ENCODE measurements around the gene CSRP2. TPM values are rescaled to one million over a fixed set of nuclear protein-coding genes. Genes with fewer than 3 reads are reported as not detected.
A peak's percentile ranks its signal among the peaks of the same experiment; 100 is the strongest.

CSRP2 gene
- total and polyA plus RNA-seq, 4 donors, result 26.8 to 85.9 (median 64.0) TPM

DNA sequence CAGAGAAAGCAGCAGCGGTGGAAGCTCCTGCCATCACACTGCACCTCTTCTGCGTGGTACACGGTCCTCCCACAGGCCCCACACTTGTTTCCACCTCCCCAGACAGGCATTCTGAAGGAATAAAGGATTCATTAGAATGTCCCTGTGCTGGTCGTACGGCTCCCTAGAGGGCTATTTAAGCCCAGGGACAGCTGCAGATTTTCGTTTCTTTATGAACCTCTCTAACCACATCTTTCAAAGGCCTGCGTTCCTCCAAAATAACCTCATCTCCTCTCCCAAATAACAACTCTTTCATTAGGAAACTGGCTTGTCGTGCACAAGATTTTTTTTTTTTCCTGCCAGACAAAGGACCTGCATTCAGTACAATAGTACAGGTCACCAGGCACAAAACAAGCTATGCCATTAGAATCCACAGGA, 12.7 kb downstream of the CSRP2 start:
- Histone ChIP-seq H3K9me3 (ENCODE audit: control insufficient read depth, insufficient read depth, low read length) (no peaks in the 10 kb centered on the region), H3K27me3 (ENCODE audit: control insufficient read depth, insufficient read depth, low read length) (no peaks in the 10 kb centered on the region), H3K27ac (ENCODE audit: low read depth, low read length) (no peak overlapping the region), H3K36me3 (ENCODE audit: control insufficient read depth, insufficient read depth, low read length) (no peaks in the 10 kb centered on the region), H3K4me3 (ENCODE audit: low read depth, low read length) (no peak overlapping the region), H3K4me1 (ENCODE audit: control insufficient read depth, insufficient read depth, low read length) (peaks cover 5% of the 10 kb centered on the region)
- peak in 3 of 6 donors; percentile 11 to 84 (median 33) for DNase-seq (ENCODE audit: low read depth in 4 of 6, low spot score in 6 of 6)
- WGBS (ENCODE audit: insufficient coverage), result 20% methylated on average over 7 of the region's 8 CpGs

GRCh38 chr12:76864791-76865400, 13.9 kb downstream of the CSRP2 start:
- WGBS (ENCODE audit: insufficient coverage), result no CpG with 5 or more reads among the region's 2 CpGs
- H3K36me3 ChIP-seq (ENCODE audit: control insufficient read depth, insufficient read depth, low read length), result no peaks in the 10 kb centered on the region
- no peak overlapping the region for H3K4me3 ChIP-seq (ENCODE audit: low read depth, low read length)
- no peak for DNase-seq (ENCODE audit: low read depth in 4 of 6, low spot score in 6 of 6)
- H3K9me3 ChIP-seq (ENCODE audit: control insufficient read depth, insufficient read depth, low read length), result no peaks in the 10 kb centered on the region
- H3K27ac ChIP-seq (ENCODE audit: low read depth, low read length), result no peak overlapping the region
- H3K27me3 ChIP-seq (ENCODE audit: control insufficient read depth, insufficient read depth, low read length), result no peaks in the 10 kb centered on the region
- H3K4me1 ChIP-seq (ENCODE audit: control insufficient read depth, insufficient read depth, low read length), result peaks cover 5% of the 10 kb centered on the region

DNA sequence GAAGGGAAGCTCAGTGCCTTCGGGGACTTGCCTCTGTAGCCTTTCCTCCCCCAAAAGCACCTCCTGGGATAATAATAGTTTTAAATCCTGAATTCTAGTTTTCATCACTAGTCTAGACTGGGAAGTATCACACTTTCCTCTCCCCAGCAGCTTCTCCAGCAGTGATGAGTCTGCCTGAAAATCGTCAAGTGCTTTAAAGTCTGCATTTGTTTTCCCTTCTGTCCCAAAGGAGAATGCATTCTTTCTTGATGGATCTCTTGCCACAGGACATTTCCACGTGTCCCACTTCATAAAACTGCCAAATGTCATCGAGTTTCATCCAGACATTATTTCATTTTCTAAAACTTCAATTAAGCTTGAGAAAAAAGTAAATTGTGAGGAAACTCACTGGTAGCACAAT, 15.0 kb downstream of the CSRP2 start:
- H3K27ac ChIP-seq (ENCODE audit: low read depth, low read length), result no peak overlapping the region

GRCh38 chr12:76863005-76863670, 15.7 kb downstream of the CSRP2 start:
- H3K27ac ChIP-seq (ENCODE audit: low read depth, low read length), result no peak overlapping the region
- no peak overlapping the region for H3K4me3 ChIP-seq (ENCODE audit: low read depth, low read length)
- no peak for DNase-seq (ENCODE audit: low read depth in 4 of 6, low spot score in 6 of 6)
- no peaks in the 10 kb centered on the region for H3K27me3 ChIP-seq (ENCODE audit: control insufficient read depth, insufficient read depth, low read length)
- H3K9me3 ChIP-seq (ENCODE audit: control insufficient read depth, insufficient read depth, low read length), result no peaks in the 10 kb centered on the region
- H3K36me3 ChIP-seq (ENCODE audit: control insufficient read depth, insufficient read depth, low read length), result no peaks in the 10 kb centered on the region
- peaks cover 5% of the 10 kb centered on the region for H3K4me1 ChIP-seq (ENCODE audit: control insufficient read depth, insufficient read depth, low read length)
- WGBS (ENCODE audit: insufficient coverage), result 98% methylated on average over 10 of the region's 12 CpGs

More for the DNA sequence above, 15.0 kb downstream of the CSRP2 start:
- 18% methylated on average over 1 of the region's 4 CpGs for WGBS (ENCODE audit: insufficient coverage)
- no peaks in the 10 kb centered on the region for H3K36me3 ChIP-seq (ENCODE audit: control insufficient read depth, insufficient read depth, low read length)
- H3K27me3 ChIP-seq (ENCODE audit: control insufficient read depth, insufficient read depth, low read length), result no peaks in the 10 kb centered on the region
- H3K4me1 ChIP-seq (ENCODE audit: control insufficient read depth, insufficient read depth, low read length), result peaks cover 5% of the 10 kb centered on the region
- no peak for DNase-seq (ENCODE audit: low read depth in 4 of 6, low spot score in 6 of 6)
- no peak overlapping the region for H3K4me3 ChIP-seq (ENCODE audit: low read depth, low read length)
- no peaks in the 10 kb centered on the region for H3K9me3 ChIP-seq (ENCODE audit: control insufficient read depth, insufficient read depth, low read length)

GRCh38 chr12:76860256-76860655, 18.6 kb downstream of the CSRP2 start:
- no peaks in the 10 kb centered on the region for H3K9me3 ChIP-seq (ENCODE audit: control insufficient read depth, insufficient read depth, low read length)
- no CpG with 5 or more reads among the region's 3 CpGs for WGBS (ENCODE audit: insufficient coverage)
- no peak overlapping the region for H3K4me3 ChIP-seq (ENCODE audit: low read depth, low read length)
- H3K27ac ChIP-seq (ENCODE audit: low read depth, low read length), result no peak overlapping the region
- DNase-seq (ENCODE audit: low read depth in 4 of 6, low spot score in 6 of 6), result no peak
- H3K27me3 ChIP-seq (ENCODE audit: control insufficient read depth, insufficient read depth, low read length), result no peaks in the 10 kb centered on the region
- no peaks in the 10 kb centered on the region for H3K36me3 ChIP-seq (ENCODE audit: control insufficient read depth, insufficient read depth, low read length)
- H3K4me1 ChIP-seq (ENCODE audit: control insufficient read depth, insufficient read depth, low read length), result no peaks in the 10 kb centered on the region

DNA sequence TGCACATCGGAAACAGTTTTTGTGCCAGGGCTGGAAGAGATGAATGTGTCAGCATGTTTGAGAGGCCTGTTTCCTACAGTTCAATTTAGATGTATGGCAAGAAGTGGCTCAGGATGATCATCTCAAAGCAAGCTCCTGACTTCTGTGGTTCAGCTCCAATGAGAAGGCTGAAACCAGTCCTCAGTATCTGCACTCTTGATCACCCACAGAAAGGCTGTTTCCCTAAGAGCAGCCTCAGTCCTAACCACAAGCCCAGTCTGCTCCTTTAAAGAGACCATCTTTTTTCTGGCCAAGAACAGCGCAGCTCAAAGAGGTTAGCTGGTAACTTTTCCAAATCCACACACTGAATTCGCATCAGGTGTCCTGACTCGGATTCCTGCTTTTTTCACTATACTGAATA, 19.2 kb downstream of the CSRP2 start:
- no peak overlapping the region for H3K27ac ChIP-seq (ENCODE audit: low read depth, low read length)
- H3K4me1 ChIP-seq (ENCODE audit: control insufficient read depth, insufficient read depth, low read length), result no peaks in the 10 kb centered on the region
- no peak for DNase-seq (ENCODE audit: low read depth in 4 of 6, low spot score in 6 of 6)
- no peak overlapping the region for H3K4me3 ChIP-seq (ENCODE audit: low read depth, low read length)
- WGBS (ENCODE audit: insufficient coverage), result 61% methylated on average over 3 of the region's 4 CpGs
- H3K27me3 ChIP-seq (ENCODE audit: control insufficient read depth, insufficient read depth, low read length), result no peaks in the 10 kb centered on the region
- no peaks in the 10 kb centered on the region for H3K36me3 ChIP-seq (ENCODE audit: control insufficient read depth, insufficient read depth, low read length)
- no peaks in the 10 kb centered on the region for H3K9me3 ChIP-seq (ENCODE audit: control insufficient read depth, insufficient read depth, low read length)

GRCh38 chr12:76856018-76856644, 22.7 kb downstream of the CSRP2 start:
- Histone ChIP-seq H3K36me3 (ENCODE audit: control insufficient read depth, insufficient read depth, low read length) (no peaks in the 10 kb centered on the region), H3K4me1 (ENCODE audit: control insufficient read depth, insufficient read depth, low read length) (no peaks in the 10 kb centered on the region), H3K9me3 (ENCODE audit: control insufficient read depth, insufficient read depth, low read length) (no peaks in the 10 kb centered on the region), H3K4me3 (ENCODE audit: low read depth, low read length) (no peak overlapping the region), H3K27me3 (ENCODE audit: control insufficient read depth, insufficient read depth, low read length) (no peaks in the 10 kb centered on the region), H3K27ac (ENCODE audit: low read depth, low read length) (no peak overlapping the region)
- no CpG with 5 or more reads among the region's 1 CpG for WGBS (ENCODE audit: insufficient coverage)
- DNase-seq (ENCODE audit: low read depth in 4 of 6, low spot score in 6 of 6), result no peak

DNA sequence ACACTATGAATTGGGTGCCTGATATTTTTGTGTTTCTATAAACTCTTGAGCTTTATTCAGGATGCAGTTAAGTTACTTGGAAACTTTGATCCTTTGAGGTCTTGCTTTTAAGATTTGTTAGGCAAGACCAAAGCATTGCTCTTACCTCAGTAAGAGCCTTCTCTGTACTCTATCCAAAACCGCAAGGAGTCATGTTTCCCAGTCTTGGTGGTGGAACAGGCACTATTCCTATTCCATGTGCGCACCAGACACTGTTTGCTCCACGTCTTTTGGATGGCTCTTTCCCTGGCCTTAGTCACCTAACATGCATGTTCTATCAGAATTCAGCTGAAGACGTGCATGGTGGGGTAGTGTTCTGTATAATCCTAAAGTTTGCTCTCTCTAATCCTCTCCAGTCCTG, 23.5 kb downstream of the CSRP2 start:
- no peak overlapping the region for H3K4me3 ChIP-seq (ENCODE audit: low read depth, low read length)
- no peak overlapping the region for H3K27ac ChIP-seq (ENCODE audit: low read depth, low read length)
- no peaks in the 10 kb centered on the region for H3K4me1 ChIP-seq (ENCODE audit: control insufficient read depth, insufficient read depth, low read length)
- no peak for DNase-seq (ENCODE audit: low read depth in 4 of 6, low spot score in 6 of 6)
- peaks cover 2% of the 10 kb centered on the region for H3K36me3 ChIP-seq (ENCODE audit: control insufficient read depth, insufficient read depth, low read length)
- no peaks in the 10 kb centered on the region for H3K9me3 ChIP-seq (ENCODE audit: control insufficient read depth, insufficient read depth, low read length)
- WGBS (ENCODE audit: insufficient coverage), result 93% methylated on average over 3 of the region's 4 CpGs
- H3K27me3 ChIP-seq (ENCODE audit: control insufficient read depth, insufficient read depth, low read length), result no peaks in the 10 kb centered on the region

DNA sequence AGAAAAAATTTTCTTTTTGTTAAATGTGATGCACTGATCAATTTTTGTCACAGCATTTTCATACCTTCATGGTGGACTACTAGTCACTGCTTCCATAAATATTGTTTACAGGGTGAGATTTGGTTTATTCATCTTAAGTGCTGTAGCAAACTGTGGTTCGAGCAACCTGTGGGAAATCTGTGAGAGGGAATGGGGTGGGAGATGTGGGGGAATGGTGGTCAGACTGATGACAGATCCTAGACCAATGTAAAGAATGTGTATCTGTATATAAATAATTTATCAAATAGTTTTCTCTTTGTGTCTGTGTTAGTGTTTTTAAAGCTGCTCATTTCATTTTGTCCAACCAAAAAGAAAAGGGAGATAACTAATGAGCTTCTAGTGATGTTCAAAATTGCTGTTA, 26.7 kb downstream of the CSRP2 start:
- WGBS (ENCODE audit: insufficient coverage), result 100% methylated on average over 1 of the region's 1 CpG
- Histone ChIP-seq H3K36me3 (ENCODE audit: control insufficient read depth, insufficient read depth, low read length) (peaks cover 10% of the 10 kb centered on the region), H3K27ac (ENCODE audit: low read depth, low read length) (no peak overlapping the region)

GRCh38 chr12:76848132-76848531, 30.7 kb downstream of the CSRP2 start:
- H3K9me3 ChIP-seq (ENCODE audit: control insufficient read depth, insufficient read depth, low read length), result no peaks in the 10 kb centered on the region
- H3K36me3 ChIP-seq (ENCODE audit: control insufficient read depth, insufficient read depth, low read length), result peaks cover 10% of the 10 kb centered on the region
- no peak overlapping the region for H3K4me3 ChIP-seq (ENCODE audit: low read depth, low read length)
- WGBS (ENCODE audit: insufficient coverage), result 93% methylated on average over 2 of the region's 2 CpGs
- DNase-seq (ENCODE audit: low read depth in 4 of 6, low spot score in 6 of 6), result no peak
- no peak overlapping the region for H3K27ac ChIP-seq (ENCODE audit: low read depth, low read length)
- no peaks in the 10 kb centered on the region for H3K4me1 ChIP-seq (ENCODE audit: control insufficient read depth, insufficient read depth, low read length)
- H3K27me3 ChIP-seq (ENCODE audit: control insufficient read depth, insufficient read depth, low read length), result no peaks in the 10 kb centered on the region

More for the DNA sequence above, 26.7 kb downstream of the CSRP2 start:
- no peaks in the 10 kb centered on the region for H3K9me3 ChIP-seq (ENCODE audit: control insufficient read depth, insufficient read depth, low read length)
- no peak overlapping the region for H3K4me3 ChIP-seq (ENCODE audit: low read depth, low read length)
- H3K4me1 ChIP-seq (ENCODE audit: control insufficient read depth, insufficient read depth, low read length), result no peaks in the 10 kb centered on the region
- no peaks in the 10 kb centered on the region for H3K27me3 ChIP-seq (ENCODE audit: control insufficient read depth, insufficient read depth, low read length)
- DNase-seq (ENCODE audit: low read depth in 4 of 6, low spot score in 6 of 6), result no peak

All from spinal cord (tissue), 10 donors.